GM23338 (cell line): ENCODE results near the gene MFAP3. TPM values are rescaled to one million over a fixed set of nuclear protein-coding genes. Genes with fewer than 3 reads are reported as not detected.
A peak's percentile ranks its signal among the peaks of the same experiment; 100 is the strongest.

Experiments used
- ATAC-seq: fragments of 200-7000 bp; cut with Tn5 transposase; 3 replicates; pipeline ENCODE4 v1.9.1; 2020
- DNase-seq: peaks from one replicate; pipeline ENCODE4 v3.0.0-alpha.2; 2015; ENCODE audit warnings: low spot score
- H2AFZ ChIP-seq: fragments of 200-600 bp; sonication (generic); 2 replicates; pipeline ENCODE4 v1.8.0; 2016; ENCODE audit warnings: antibody characterized with exemption, mild to moderate bottlenecking, moderate library complexity
- H3F3A ChIP-seq: fragments of 200-600 bp; sonication (generic); replicated peaks from 2 replicates; pipeline ENCODE4 v1.8.0; 2017; ENCODE audit warnings: antibody characterized with exemption, mixed run types, low read depth
- H3K27ac ChIP-seq: fragments of 200-600 bp; sonication (generic); 2 replicates; pipeline ENCODE4 v1.6.1; 2016; ENCODE audit warnings: low read depth
- H3K27me3 ChIP-seq: fragments of 200-600 bp; sonication (generic); 2 replicates; pipeline ENCODE4 v1.8.0; 2016; ENCODE audit warnings: mild to moderate bottlenecking, mixed run types, moderate library complexity; ENCODE audit not compliant: insufficient read depth
- H3K36me3 ChIP-seq: fragments of 200-600 bp; sonication (generic); 2 replicates; pipeline ENCODE4 v1.8.0; 2016; ENCODE audit warnings: mild to moderate bottlenecking; ENCODE audit not compliant: insufficient read depth
- H3K4me1 ChIP-seq: fragments of 200-600 bp; sonication (generic); 2 replicates; pipeline ENCODE4 v1.8.0; 2016; ENCODE audit warnings: mild to moderate bottlenecking, moderate library complexity; ENCODE audit not compliant: insufficient read depth
- H3K4me2 ChIP-seq: fragments of 200-600 bp; sonication (generic); 2 replicates; pipeline ENCODE4 v1.7.1; 2017; ENCODE audit warnings: mixed run types
- H3K4me3 ChIP-seq: fragments of 200-600 bp; sonication (generic); 2 replicates; pipeline ENCODE4 v1.6.1; 2016; ENCODE audit warnings: mixed run types
- H3K79me2 ChIP-seq: fragments of 200-600 bp; sonication (generic); replicated peaks from 2 replicates; pipeline ENCODE4 v1.8.0; 2017; ENCODE audit warnings: mild to moderate bottlenecking; ENCODE audit not compliant: insufficient read depth
- H3K9me2 ChIP-seq: fragments of 200-600 bp; sonication (generic); 2 replicates; pipeline ENCODE4 v1.8.0; 2017; ENCODE audit not compliant: insufficient read depth
- H4K20me1 ChIP-seq: fragments of 200-600 bp; sonication (generic); replicated peaks from 2 replicates; pipeline ENCODE4 v1.8.0; 2017; ENCODE audit warnings: mild to moderate bottlenecking; ENCODE audit not compliant: insufficient read depth
- H3K27ac Mint-ChIP-seq: 2 replicates; pipeline ENCODE4 v1.8.0; 2020; ENCODE audit warnings: inconsistent platforms, mild to moderate bottlenecking, moderate library complexity, mixed read lengths
- H3K27me3 Mint-ChIP-seq: 3 replicates; pipeline ENCODE4 v1.8.0; 2022; ENCODE audit warnings: low read depth, mild to moderate bottlenecking, moderate library complexity, mixed read lengths, inconsistent platforms; ENCODE audit not compliant: insufficient read depth, poor library complexity
- H3K36me3 Mint-ChIP-seq: 3 replicates; pipeline ENCODE4 v1.8.0; 2021; ENCODE audit warnings: low read depth, mild to moderate bottlenecking, inconsistent platforms, moderate library complexity, mixed read lengths
- H3K4me1 Mint-ChIP-seq: 3 replicates; pipeline ENCODE4 v1.8.0; 2020; ENCODE audit warnings: mild to moderate bottlenecking, inconsistent platforms, mixed read lengths
- H3K4me3 Mint-ChIP-seq: 3 replicates; pipeline ENCODE4 v1.8.0; 2021; ENCODE audit warnings: moderate library complexity, mild to moderate bottlenecking, inconsistent platforms, mixed read lengths
- H3K9me3 Mint-ChIP-seq: 3 replicates; pipeline ENCODE4 v1.8.0; 2020; ENCODE audit warnings: moderate library complexity, mild to moderate bottlenecking, inconsistent platforms, mixed read lengths
- CREB1 ChIP-seq: fragments of 250-450 bp; sonication (Bioruptor Pico); IDR thresholded peaks from 2 replicates; pipeline ENCODE4 v1.5.0; 2020; ENCODE audit warnings: low read depth, mild to moderate bottlenecking, moderate library complexity
- EZH2 ChIP-seq: fragments of 200-600 bp; sonication (generic); IDR thresholded peaks from one replicate; pipeline ENCODE4 v1.8.0; 2017; ENCODE audit warnings: antibody characterized with exemption, mild to moderate bottlenecking, low read depth; ENCODE audit not compliant: unreplicated experiment
- EZH2phosphoT487 ChIP-seq: fragments of 200-600 bp; sonication (generic); IDR thresholded peaks from one replicate; pipeline ENCODE4 v1.8.1; 2018; ENCODE audit warnings: antibody characterized with exemption; ENCODE audit not compliant: unreplicated experiment
- JUNB ChIP-seq: IDR thresholded peaks from one replicate; pipeline ENCODE4 v1.6.1; 2016; ENCODE audit warnings: antibody characterized with exemption; ENCODE audit not compliant: unreplicated experiment
- NANOG ChIP-seq: IDR thresholded peaks from 2 replicates; pipeline ENCODE4 v1.6.1; 2016; ENCODE audit warnings: antibody characterized with exemption, borderline replicate concordance
- POLR2AphosphoS5 ChIP-seq: IDR thresholded peaks from 2 replicates; pipeline ENCODE4 v1.6.1; 2016; ENCODE audit warnings: antibody characterized with exemption, low read depth
- STAT1 ChIP-seq: IDR thresholded peaks from one replicate; pipeline ENCODE4 v1.6.1; 2016; ENCODE audit warnings: antibody characterized with exemption; ENCODE audit not compliant: unreplicated experiment
- ZNF114 ChIP-seq: fragments of 250-450 bp; sonication (Bioruptor Pico); IDR thresholded peaks from 2 replicates; pipeline ENCODE4 v1.5.0; 2020; ENCODE audit warnings: mild to moderate bottlenecking, moderate library complexity
- ZNF331 ChIP-seq: fragments of 250-450 bp; sonication (Bioruptor Pico); IDR thresholded peaks from 2 replicates; pipeline ENCODE4 v1.5.0; 2020; ENCODE audit warnings: low read depth, mild to moderate bottlenecking, moderate library complexity
- polyA plus RNA-seq: library from polyadenylated mRNA; unstranded; fragments of >200 nt; fragmentation: Nextera tagmentation; extraction: Ambion mirVana; gene quantifications from 2 replicates; pipeline ENCODE4 v1.2.1, GENCODE V29; 2016
- total RNA-seq: library from RNA; depleted of rRNA; stranded (reverse); fragments of >200 nt; shearing (Covaris generic); gene quantifications from 2 replicates; pipeline ENCODE4 v1.2.3, GENCODE V29; 2014
- TF ChIP-seq, protein P1 (sequence below), 2 experiments: fragments of 200-600 bp in 1 of 2; sonication (generic) in 1 of 2; conservative IDR thresholded peaks; 2 replicates each; pipeline versions ENCODE4 v1.5.1 to v1.6.1; 2016 to 2017; ENCODE audit warnings: antibody characterized with exemption in 2 of 2, low read depth in 2 of 2, mild to moderate bottlenecking in 2 of 2, moderate library complexity in 1 of 2
- TF ChIP-seq, protein P2 (sequence below): IDR thresholded peaks from one replicate; pipeline ENCODE4 v1.6.1; 2018; ENCODE audit warnings: antibody characterized with exemption; ENCODE audit not compliant: unreplicated experiment
- TF ChIP-seq, protein P3 (sequence below): IDR thresholded peaks from 2 replicates; pipeline ENCODE4 v1.6.1; 2016; ENCODE audit warnings: antibody characterized with exemption

The MFAP3 gene
- total and polyA plus RNA-seq, 2 experiments from 2014 or later: 2.9 to 47.5 TPM

DNA sequence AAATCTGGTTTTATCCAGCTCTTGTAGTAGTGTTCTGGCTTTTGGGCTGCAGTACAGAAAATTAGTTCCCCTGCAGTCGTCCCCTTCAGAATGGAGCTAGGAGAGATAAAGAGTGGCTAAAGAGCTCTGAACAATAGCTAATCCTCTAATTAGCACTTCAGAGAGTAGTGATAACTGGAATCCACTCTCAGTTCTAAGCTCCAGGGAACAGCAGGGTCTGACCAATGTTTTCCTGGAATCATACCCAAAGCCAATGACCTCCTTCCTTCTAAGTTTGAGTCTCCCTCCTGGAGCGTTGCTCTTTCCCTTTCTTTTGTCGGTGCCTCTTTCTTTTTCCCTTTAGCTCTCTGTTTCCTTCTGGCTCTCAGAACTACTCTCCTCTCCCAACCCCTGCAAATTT is 47.4 kb downstream of the MFAP3 start:
- H3K27ac Mint-ChIP-seq: no peak overlapping the region
- no peak overlapping the region for H3K4me3 Mint-ChIP-seq
- DNase-seq: no peak
- H3K27me3 Mint-ChIP-seq: peaks cover 2% of the 10 kb centered on the region
- no peaks in the 10 kb centered on the region for H3K9me3 Mint-ChIP-seq
- no peaks in the 10 kb centered on the region for H3K27me3 ChIP-seq
- H3F3A ChIP-seq: no peaks in the 10 kb centered on the region
- peaks cover 22% of the 10 kb centered on the region for H3K4me1 Mint-ChIP-seq
- H3K36me3 Mint-ChIP-seq: no peaks in the 10 kb centered on the region
- H3K4me3 ChIP-seq: no peak overlapping the region
- no peaks in the 10 kb centered on the region for H3K9me2 ChIP-seq
- H3K36me3 ChIP-seq: no peaks in the 10 kb centered on the region
- peaks cover 8% of the 10 kb centered on the region; the same call in 1 of the 2 replicates for H3K4me1 ChIP-seq
- no peak overlapping the region for H2AFZ ChIP-seq
- no peak overlapping the region for H3K27ac ChIP-seq
- ATAC-seq: peak; percentile 51
- TF ChIP-seq STAT1 (no peak), EZH2phosphoT487 (no peak), NANOG (no peak)
- TF ChIP-seq, protein P1, sequence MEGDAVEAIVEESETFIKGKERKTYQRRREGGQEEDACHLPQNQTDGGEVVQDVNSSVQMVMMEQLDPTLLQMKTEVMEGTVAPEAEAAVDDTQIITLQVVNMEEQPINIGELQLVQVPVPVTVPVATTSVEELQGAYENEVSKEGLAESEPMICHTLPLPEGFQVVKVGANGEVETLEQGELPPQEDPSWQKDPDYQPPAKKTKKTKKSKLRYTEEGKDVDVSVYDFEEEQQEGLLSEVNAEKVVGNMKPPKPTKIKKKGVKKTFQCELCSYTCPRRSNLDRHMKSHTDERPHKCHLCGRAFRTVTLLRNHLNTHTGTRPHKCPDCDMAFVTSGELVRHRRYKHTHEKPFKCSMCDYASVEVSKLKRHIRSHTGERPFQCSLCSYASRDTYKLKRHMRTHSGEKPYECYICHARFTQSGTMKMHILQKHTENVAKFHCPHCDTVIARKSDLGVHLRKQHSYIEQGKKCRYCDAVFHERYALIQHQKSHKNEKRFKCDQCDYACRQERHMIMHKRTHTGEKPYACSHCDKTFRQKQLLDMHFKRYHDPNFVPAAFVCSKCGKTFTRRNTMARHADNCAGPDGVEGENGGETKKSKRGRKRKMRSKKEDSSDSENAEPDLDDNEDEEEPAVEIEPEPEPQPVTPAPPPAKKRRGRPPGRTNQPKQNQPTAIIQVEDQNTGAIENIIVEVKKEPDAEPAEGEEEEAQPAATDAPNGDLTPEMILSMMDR (conservative IDR thresholded peaks at IDR 0.05; ENCODE audit: low read depth in 2 of 2): no peak
- TF ChIP-seq, protein P2, sequence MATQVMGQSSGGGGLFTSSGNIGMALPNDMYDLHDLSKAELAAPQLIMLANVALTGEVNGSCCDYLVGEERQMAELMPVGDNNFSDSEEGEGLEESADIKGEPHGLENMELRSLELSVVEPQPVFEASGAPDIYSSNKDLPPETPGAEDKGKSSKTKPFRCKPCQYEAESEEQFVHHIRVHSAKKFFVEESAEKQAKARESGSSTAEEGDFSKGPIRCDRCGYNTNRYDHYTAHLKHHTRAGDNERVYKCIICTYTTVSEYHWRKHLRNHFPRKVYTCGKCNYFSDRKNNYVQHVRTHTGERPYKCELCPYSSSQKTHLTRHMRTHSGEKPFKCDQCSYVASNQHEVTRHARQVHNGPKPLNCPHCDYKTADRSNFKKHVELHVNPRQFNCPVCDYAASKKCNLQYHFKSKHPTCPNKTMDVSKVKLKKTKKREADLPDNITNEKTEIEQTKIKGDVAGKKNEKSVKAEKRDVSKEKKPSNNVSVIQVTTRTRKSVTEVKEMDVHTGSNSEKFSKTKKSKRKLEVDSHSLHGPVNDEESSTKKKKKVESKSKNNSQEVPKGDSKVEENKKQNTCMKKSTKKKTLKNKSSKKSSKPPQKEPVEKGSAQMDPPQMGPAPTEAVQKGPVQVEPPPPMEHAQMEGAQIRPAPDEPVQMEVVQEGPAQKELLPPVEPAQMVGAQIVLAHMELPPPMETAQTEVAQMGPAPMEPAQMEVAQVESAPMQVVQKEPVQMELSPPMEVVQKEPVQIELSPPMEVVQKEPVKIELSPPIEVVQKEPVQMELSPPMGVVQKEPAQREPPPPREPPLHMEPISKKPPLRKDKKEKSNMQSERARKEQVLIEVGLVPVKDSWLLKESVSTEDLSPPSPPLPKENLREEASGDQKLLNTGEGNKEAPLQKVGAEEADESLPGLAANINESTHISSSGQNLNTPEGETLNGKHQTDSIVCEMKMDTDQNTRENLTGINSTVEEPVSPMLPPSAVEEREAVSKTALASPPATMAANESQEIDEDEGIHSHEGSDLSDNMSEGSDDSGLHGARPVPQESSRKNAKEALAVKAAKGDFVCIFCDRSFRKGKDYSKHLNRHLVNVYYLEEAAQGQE: no peak
- no peaks in the 10 kb centered on the region for H4K20me1 ChIP-seq
- no peaks in the 10 kb centered on the region for H3K79me2 ChIP-seq
- peak overlapping the region; percentile 37; the same call in 1 of the 2 replicates for H3K4me2 ChIP-seq

DNA sequence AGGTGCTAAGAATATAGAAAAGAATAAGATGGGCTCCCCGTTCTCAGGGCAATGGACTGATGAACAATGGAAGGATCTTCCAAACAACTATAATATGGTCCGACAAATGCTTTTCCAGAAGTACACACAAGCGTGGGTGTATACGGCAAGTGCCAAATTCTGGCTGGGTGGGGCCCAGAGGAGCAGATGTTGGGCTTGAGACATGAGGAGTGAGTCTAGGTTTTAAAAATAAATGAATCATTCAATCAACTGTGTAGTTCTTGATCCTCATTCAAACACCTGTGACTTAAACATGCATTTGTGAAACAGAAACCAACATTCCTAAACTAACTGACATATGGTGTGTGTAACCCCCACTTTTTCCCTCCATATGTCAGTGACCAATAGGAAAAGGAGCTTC is 47.9 kb downstream of the MFAP3 start:
- Mint-ChIP-seq H3K9me3 (no peaks in the 10 kb centered on the region), H3K4me3 (no peak overlapping the region), H3K36me3 (no peaks in the 10 kb centered on the region), H3K27ac (no peak overlapping the region), H3K27me3 (peaks cover 2% of the 10 kb centered on the region), H3K4me1 (peaks cover 24% of the 10 kb centered on the region)
- Histone ChIP-seq H3K4me1 (peaks cover 8% of the 10 kb centered on the region; the same call in 1 of the 2 replicates), H3K9me2 (no peaks in the 10 kb centered on the region), H3K4me3 (no peak overlapping the region), H3K4me2 (no peak overlapping the region), H2AFZ (no peak overlapping the region), H3F3A (no peaks in the 10 kb centered on the region), H3K79me2 (no peaks in the 10 kb centered on the region), H3K27me3 (no peaks in the 10 kb centered on the region), H4K20me1 (no peaks in the 10 kb centered on the region), H3K27ac (no peak overlapping the region), H3K36me3 (no peaks in the 10 kb centered on the region)
- DNase-seq (no peak), ATAC-seq (no peak)
- TF ChIP-seq POLR2AphosphoS5 (no peak), JUNB (no peak), EZH2phosphoT487 (no peak), NANOG (no peak), EZH2 (no peak), ZNF114 (CRISPR knock-in tag) (no peak), CREB1 (CRISPR knock-in tag) (no peak), STAT1 (no peak), ZNF331 (CRISPR knock-in tag) (no peak)
- TF ChIP-seq, protein P3, sequence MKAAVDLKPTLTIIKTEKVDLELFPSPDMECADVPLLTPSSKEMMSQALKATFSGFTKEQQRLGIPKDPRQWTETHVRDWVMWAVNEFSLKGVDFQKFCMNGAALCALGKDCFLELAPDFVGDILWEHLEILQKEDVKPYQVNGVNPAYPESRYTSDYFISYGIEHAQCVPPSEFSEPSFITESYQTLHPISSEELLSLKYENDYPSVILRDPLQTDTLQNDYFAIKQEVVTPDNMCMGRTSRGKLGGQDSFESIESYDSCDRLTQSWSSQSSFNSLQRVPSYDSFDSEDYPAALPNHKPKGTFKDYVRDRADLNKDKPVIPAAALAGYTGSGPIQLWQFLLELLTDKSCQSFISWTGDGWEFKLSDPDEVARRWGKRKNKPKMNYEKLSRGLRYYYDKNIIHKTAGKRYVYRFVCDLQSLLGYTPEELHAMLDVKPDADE: no peak
- TF ChIP-seq, protein P2: no peak
- TF ChIP-seq, protein P1 (conservative IDR thresholded peaks at IDR 0.05; ENCODE audit: low read depth in 2 of 2): no peak
